Activated gamma-delta T cell treated with Interleukin-2 at 50 U/mL for 16 hours (primary cell): ENCODE results near the gene ADAMTS15.
"Not testable (repeated sequence)": the region's sequence is repeated elsewhere in the genome, so short reads cannot be mapped to it uniquely, and the experiment has no call there.

Experiments
- DNase-seq: peaks from one replicate; pipeline ENCODE4 v3.0.0-alpha.2; 2020

The ADAMTS15 gene

GRCh38 chr11:130438401-130439159 lies 9.9 kb upstream of the ADAMTS15 start:
- DNase-seq: not testable (repeated sequence)

- no peak for DNase-seq
Measured at GRCh38 chr11:130439160-130439519, 9.3 kb upstream of the ADAMTS15 start.

GRCh38 chr11:130439876-130440275 lies 8.6 kb upstream of the ADAMTS15 start:
- no peak for DNase-seq

- no peak for DNase-seq
Measured at GRCh38 chr11:130441719-130442118, 6.7 kb upstream of the ADAMTS15 start.

GRCh38 chr11:130442737-130443136 lies 5.7 kb upstream of the ADAMTS15 start:
- no peak for DNase-seq

GRCh38 chr11:130445788-130446187 lies 2.7 kb upstream of the ADAMTS15 start:
- DNase-seq: no peak

- DNase-seq: no peak
Measured at GRCh38 chr11:130448039-130448415, 418 bp upstream of the ADAMTS15 start.

- DNase-seq: no peak
Measured at GRCh38 chr11:130449310-130449990, 1.0 kb downstream of the ADAMTS15 start.

GRCh38 chr11:130449996-130450769 lies 1.7 kb downstream of the ADAMTS15 start:
- DNase-seq: no peak

- DNase-seq: no peak
Measured at GRCh38 chr11:130451231-130452019, 3.0 kb downstream of the ADAMTS15 start.

GRCh38 chr11:130452176-130452575 lies 3.7 kb downstream of the ADAMTS15 start:
- no peak for DNase-seq

GRCh38 chr11:130452940-130453339 lies 4.5 kb downstream of the ADAMTS15 start:
- no peak for DNase-seq

- DNase-seq: no peak
Measured at GRCh38 chr11:130454491-130455252, 6.2 kb downstream of the ADAMTS15 start.

GRCh38 chr11:130455483-130456127 lies 7.2 kb downstream of the ADAMTS15 start:
- DNase-seq: no peak

- DNase-seq: no peak
Measured at GRCh38 chr11:130456286-130456685, 7.8 kb downstream of the ADAMTS15 start.

GRCh38 chr11:130457623-130458409 lies 9.4 kb downstream of the ADAMTS15 start:
- DNase-seq: no peak

- no peak for DNase-seq
Measured at GRCh38 chr11:130458410-130458729, 9.9 kb downstream of the ADAMTS15 start.

- DNase-seq: no peak
Measured at GRCh38 chr11:130459521-130459920, 11.1 kb downstream of the ADAMTS15 start.

GRCh38 chr11:130462101-130462885 lies 13.8 kb downstream of the ADAMTS15 start:
- DNase-seq: no peak

GRCh38 chr11:130462931-130463330 lies 14.5 kb downstream of the ADAMTS15 start:
- no peak for DNase-seq
